Measurements from ENCODE around the gene MAOA.

The MAOA gene

DNA sequence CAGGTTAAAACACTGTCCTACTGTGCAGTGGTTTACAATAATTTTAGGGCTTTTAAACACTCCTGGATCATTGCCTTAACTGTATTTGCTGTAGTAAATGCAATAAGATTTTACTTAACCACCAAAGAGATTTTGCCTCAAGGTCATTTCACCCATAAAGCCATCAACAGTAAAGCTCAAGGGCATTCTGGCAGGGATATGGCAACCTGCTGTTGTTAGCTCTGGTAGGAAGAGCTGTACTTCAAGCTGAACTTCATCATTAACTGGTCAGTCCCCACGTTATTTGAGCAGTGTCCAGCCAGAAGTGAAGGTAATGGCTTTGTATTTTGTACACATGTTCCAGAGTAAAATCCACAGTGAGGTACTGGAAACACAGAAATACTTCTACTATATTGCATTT, 26.9 kb upstream of the MAOA start:
- Histone ChIP-seq H2AFZ (ENCODE audit: low read length) (no peak overlapping the region), H3K27me3 (ENCODE audit: insufficient read depth, low read length) (no peaks in the 10 kb centered on the region), H3K9ac (ENCODE audit: low read length) (no peak overlapping the region), H3K9me3 (ENCODE audit: low read length) (no peaks in the 10 kb centered on the region), H3K27ac (ENCODE audit: low read depth, low read length, poor library complexity, severe bottlenecking) (no peak overlapping the region), H3K4me3 (ENCODE audit: low read depth, low read length, poor library complexity, severe bottlenecking) (no peak overlapping the region), H3K36me3 (ENCODE audit: insufficient read depth, low read length) (no peaks in the 10 kb centered on the region), H3K9me2 (ENCODE audit: low read depth, low read length) (no peaks in the 10 kb centered on the region), H3F3A (ENCODE audit: insufficient read depth, low read length) (no peaks in the 10 kb centered on the region), H3K4me1 (ENCODE audit: insufficient read depth, low read length, severe bottlenecking) (no peaks in the 10 kb centered on the region), H3K79me2 (ENCODE audit: insufficient read depth, low read length) (no peaks in the 10 kb centered on the region), H4K20me1 (ENCODE audit: insufficient read depth, low read length) (no peaks in the 10 kb centered on the region), H3K4me2 (ENCODE audit: low read length) (no peak overlapping the region)
- TF ChIP-seq EZH2 (IDR thresholded peaks at IDR 0.05; ENCODE audit: borderline replicate concordance, low read length), result no peak
- no peak for TF ChIP-seq CTCF (IDR thresholded peaks at IDR 0.05; ENCODE audit: low read length)

- no peaks in the 10 kb centered on the region for H3K4me1 ChIP-seq (ENCODE audit: insufficient read depth, low read length, severe bottlenecking)
Measured at GRCh38 chrX:43631841-43632240, 24.3 kb upstream of the MAOA start.

GRCh38 chrX:43633081-43633480, 23.0 kb upstream of the MAOA start:
- Histone ChIP-seq H3K79me2 (ENCODE audit: insufficient read depth, low read length) (no peaks in the 10 kb centered on the region), H3K36me3 (ENCODE audit: insufficient read depth, low read length) (no peaks in the 10 kb centered on the region), H3F3A (ENCODE audit: insufficient read depth, low read length) (no peaks in the 10 kb centered on the region), H3K9me2 (ENCODE audit: low read depth, low read length) (no peaks in the 10 kb centered on the region), H2AFZ (ENCODE audit: low read length) (no peak overlapping the region), H3K4me2 (ENCODE audit: low read length) (no peak overlapping the region), H3K4me1 (ENCODE audit: insufficient read depth, low read length, severe bottlenecking) (no peaks in the 10 kb centered on the region), H3K4me3 (ENCODE audit: low read depth, low read length, poor library complexity, severe bottlenecking) (no peak overlapping the region), H3K27ac (ENCODE audit: low read depth, low read length, poor library complexity, severe bottlenecking) (no peak overlapping the region), H3K9me3 (ENCODE audit: low read length) (no peaks in the 10 kb centered on the region), H4K20me1 (ENCODE audit: insufficient read depth, low read length) (no peaks in the 10 kb centered on the region), H3K27me3 (ENCODE audit: insufficient read depth, low read length) (no peaks in the 10 kb centered on the region), H3K9ac (ENCODE audit: low read length) (no peak overlapping the region)
- TF ChIP-seq CTCF (IDR thresholded peaks at IDR 0.05; ENCODE audit: low read length), result no peak
- TF ChIP-seq EZH2 (IDR thresholded peaks at IDR 0.05; ENCODE audit: borderline replicate concordance, low read length), result no peak

More at GRCh38 chrX:43631841-43632240, 24.3 kb upstream of the MAOA start:
- Histone ChIP-seq H3K36me3 (ENCODE audit: insufficient read depth, low read length) (no peaks in the 10 kb centered on the region), H3K9me2 (ENCODE audit: low read depth, low read length) (no peaks in the 10 kb centered on the region), H3K4me2 (ENCODE audit: low read length) (no peak overlapping the region), H3K9ac (ENCODE audit: low read length) (no peak overlapping the region), H3K9me3 (ENCODE audit: low read length) (no peaks in the 10 kb centered on the region), H3F3A (ENCODE audit: insufficient read depth, low read length) (no peaks in the 10 kb centered on the region), H2AFZ (ENCODE audit: low read length) (no peak overlapping the region), H3K27me3 (ENCODE audit: insufficient read depth, low read length) (no peaks in the 10 kb centered on the region), H4K20me1 (ENCODE audit: insufficient read depth, low read length) (no peaks in the 10 kb centered on the region), H3K27ac (ENCODE audit: low read depth, low read length, poor library complexity, severe bottlenecking) (no peak overlapping the region), H3K4me3 (ENCODE audit: low read depth, low read length, poor library complexity, severe bottlenecking) (no peak overlapping the region), H3K79me2 (ENCODE audit: insufficient read depth, low read length) (no peaks in the 10 kb centered on the region)
- TF ChIP-seq EZH2 (IDR thresholded peaks at IDR 0.05; ENCODE audit: borderline replicate concordance, low read length), result no peak
- no peak for TF ChIP-seq CTCF (IDR thresholded peaks at IDR 0.05; ENCODE audit: low read length)
